ENCODE measurements around the gene BPIFA3. TPM values are rescaled to one million over a fixed set of nuclear protein-coding genes. Genes with fewer than 3 reads are reported as not detected.

The BPIFA3 gene
- total and polyA plus RNA-seq, 2 of the 8 experiments (the other 6 are each of a cell fraction or from before 2014, with no cell fraction given), result not detected

- Histone ChIP-seq H3K18ac (ENCODE audit: extremely low read depth, low read length) (no peak overlapping the region), H4K8ac (ENCODE audit: extremely low read depth, insufficient read depth, low read length) (no peak overlapping the region), H2BK5ac (ENCODE audit: low read depth, low read length) (no peak overlapping the region), H3K14ac (ENCODE audit: insufficient read length) (no peak overlapping the region), H2BK12ac (ENCODE audit: low read depth, low read length) (no peak overlapping the region), H2AFZ (ENCODE audit: low read length) (no peak overlapping the region), H3K36me3 (ENCODE audit: control insufficient read depth in 2 of 4, insufficient read depth in 4 of 4, low read length in 3 of 4) (no peaks in the 10 kb centered on the region), H3K4me1 (replicated peaks in 1 of 4; ENCODE audit: control insufficient read depth in 3 of 4, insufficient read depth in 4 of 4, low read length in 3 of 4) (peaks cover 0 to 3% (median 2%) of the 10 kb centered on the region in 4 experiments; a peak in 3 of 7 replicates), H3K27me3 (replicated peaks in 1 of 4; ENCODE audit: control insufficient read depth in 3 of 4, extremely low read depth in 1 of 4, insufficient read depth in 3 of 4, low read length in 3 of 4) (no peaks in the 10 kb centered on the region), H3K9me3 (ENCODE audit: insufficient read depth in 2 of 2, low read depth in 1 of 2, low read length in 1 of 2) (no peaks in the 10 kb centered on the region), H4K5ac (ENCODE audit: insufficient read length, low read depth, low read length) (no peak overlapping the region), H2BK15ac (ENCODE audit: low read length) (no peak overlapping the region), H3K4me3 (ENCODE audit: extremely low read depth in 1 of 4, insufficient read depth in 2 of 4, low read depth in 3 of 4, low read length in 4 of 4) (no peak overlapping the region), H3K27ac (ENCODE audit: low read depth, low read length) (no peak overlapping the region), H3K23me2 (ENCODE audit: low read depth, low read length) (no peaks in the 10 kb centered on the region), H3K4me2 (ENCODE audit: insufficient read depth in 1 of 2, low read depth in 2 of 2, low read length in 2 of 2) (no peak overlapping the region), H2AK5ac (ENCODE audit: low read depth, low read length) (no peak overlapping the region), H4K20me1 (replicated peaks in 1 of 2; ENCODE audit: control insufficient read depth in 1 of 2, insufficient read depth in 2 of 2, low read length in 2 of 2) (no peaks in the 10 kb centered on the region), H4K91ac (replicated peaks; ENCODE audit: insufficient read length, low read length) (peak overlapping the region; percentile 17), H3K23ac (ENCODE audit: insufficient read length) (no peak overlapping the region), H3K56ac (replicated peaks; ENCODE audit: insufficient read length, low read depth, low read length) (no peak overlapping the region), H3K9ac (replicated peaks in 1 of 4; ENCODE audit: extremely low read depth in 1 of 4, low read depth in 3 of 4, low read length in 3 of 4) (no peak overlapping the region), H2BK20ac (ENCODE audit: low read length) (no peak overlapping the region; the same call in 1 of the 2 replicates), H3K79me2 (ENCODE audit: control insufficient read depth in 1 of 2, insufficient read depth in 2 of 2, low read length in 2 of 2) (no peaks in the 10 kb centered on the region), H3K4ac (replicated peaks; ENCODE audit: insufficient read length, low read depth, low read length) (peak overlapping the region; percentile 53), H2BK120ac (replicated peaks; ENCODE audit: low read depth, low read length) (no peak overlapping the region), H3K79me1 (ENCODE audit: low read depth, low read length) (no peaks in the 10 kb centered on the region)
- DNase-seq (ENCODE audit: low read depth in 1 of 2, low spot score in 2 of 2) (peak in 1 of 2 experiments; percentile 61), FAIRE-seq (no peak)
- ChIA-PET CTCF (ENCODE audit: partially characterized antibody) (interaction anchor here (0.6 to 3.9 kb wide), 11 partner anchors 12 to 605 kb away, joined by 3 to 14 read pairs (median 4); partner anchors contain the start of genes BPIFA2 and BPIFB3), POLR2A (ENCODE audit: partially characterized antibody) (no interaction called here)
- TF ChIP-seq BCL11A (IDR thresholded peaks at IDR 0.05; ENCODE audit: low read depth in 2 of 2, low read length in 2 of 2), result no peak
- TF ChIP-seq RAD21 (IDR thresholded peaks at IDR 0.05 in 1 of 2, conservative IDR thresholded peaks at IDR 0.05 in 1 of 2; ENCODE audit: low read depth in 2 of 2, low read length in 2 of 2), result peak; percentile 33 to 55
- TF ChIP-seq CREB1 (IDR thresholded peaks at IDR 0.05), result no peak
- peak; percentile 53 to 77 (median 71) for TF ChIP-seq CTCF (IDR thresholded peaks at IDR 0.05; ENCODE audit: control extremely low read depth in 1 of 3, insufficient read depth in 1 of 3, low read depth in 1 of 3, low read length in 3 of 3)
- WGBS, 2 experiments (ENCODE audit: extremely low coverage in 1 of 2, insufficient coverage in 1 of 2, insufficient read length in 1 of 2, insufficient replicate concordance in 2 of 2, low coverage in 1 of 2, low lambda C conversion rate in 2 of 2, missing lambda C conversion rate in 1 of 2), result 70% methylated on average over 1 of the region's 1 CpG; no CpG with 5 or more reads in 1 of the 2 experiments
Measured at GRCh38 chr20:33181482-33182093, 35.6 kb upstream of the BPIFA3 start.

Measured in H1 (cell line).